Activated gamma-delta T cell treated with anti-CD3 and anti-CD28 coated beads, Interleukin-2, amount 50 U/mL, for 16 hours (primary cell): Measurements from ENCODE around the gene SLC45A3.
"Not testable (repeated sequence)": the region's sequence is repeated elsewhere in the genome, so short reads cannot be mapped to it uniquely, and the experiment has no call there.

Source experiments
- DNase-seq: peaks from one replicate; pipeline ENCODE4 v3.0.0-alpha.2; 2020; ENCODE audit warnings: low read depth

The SLC45A3 gene

DNA sequence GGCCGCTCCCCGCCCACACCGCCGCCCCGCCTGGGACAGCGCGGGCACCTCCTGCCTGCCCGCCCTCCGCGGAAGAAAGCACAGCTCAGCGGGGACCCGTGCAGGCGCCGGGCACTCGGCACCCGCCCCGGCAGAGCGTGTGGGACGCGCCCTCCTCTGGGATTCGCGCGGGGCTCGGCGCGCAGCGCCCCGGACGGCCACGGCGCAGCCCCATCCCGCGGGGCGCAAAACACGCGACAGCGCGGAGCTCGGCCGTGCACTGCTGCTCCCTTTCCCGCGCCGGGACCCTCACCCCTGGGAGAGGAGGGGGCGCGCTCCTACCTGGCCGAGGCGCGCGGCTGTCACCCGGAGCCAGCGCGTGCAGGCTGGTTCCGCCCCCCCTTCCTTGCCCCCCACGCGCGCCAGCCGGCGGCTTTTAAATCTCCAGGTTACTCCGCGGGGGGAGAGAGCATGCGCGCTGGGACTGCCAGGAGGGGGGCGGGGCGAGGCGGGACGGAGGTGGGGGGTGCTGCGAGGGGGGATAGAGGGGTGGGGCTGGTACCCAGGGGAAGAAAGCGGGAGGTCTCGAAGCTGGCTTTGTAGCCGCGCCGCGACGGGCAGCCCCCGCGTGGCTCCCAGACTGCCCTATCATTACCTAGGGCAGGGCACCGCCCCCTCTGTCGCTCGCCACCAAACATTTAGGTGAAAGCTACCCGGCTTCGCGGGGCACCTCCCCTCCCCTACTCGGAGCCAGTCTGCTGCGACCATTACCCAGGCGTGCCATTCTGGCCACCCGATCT is at the start of gene SLC45A3:
Gene SLC45A3, minus strand, starts transcription at position 437 of the 779 bp plus-strand sequence. CDS start 15,853 bp downstream, outside the sequence.
- DNase-seq, result peak; percentile 3

DNA sequence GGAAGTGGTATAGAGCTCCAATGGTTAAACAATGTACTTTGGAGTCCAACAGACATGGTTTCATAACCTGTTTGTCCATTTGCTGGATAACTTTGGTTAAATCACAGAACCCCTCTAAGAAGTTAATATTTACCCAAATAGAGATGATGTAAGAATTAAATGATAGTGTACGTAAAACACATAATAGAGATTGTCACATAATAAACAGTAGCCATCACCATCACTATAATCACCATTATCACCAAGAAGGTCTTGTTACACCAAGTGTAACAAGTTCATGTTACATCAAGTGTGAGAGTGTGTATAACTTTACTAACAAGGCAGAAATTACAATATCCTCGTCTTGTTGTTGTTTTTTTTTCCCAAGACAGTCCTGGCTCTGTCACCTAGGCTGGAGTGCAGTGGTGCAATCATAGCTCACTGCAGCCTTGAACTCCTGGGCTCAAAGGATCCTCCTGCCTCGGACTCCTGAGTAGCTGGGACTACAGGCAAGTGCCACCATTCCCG is 46.4 kb upstream of the SLC45A3 start:
- DNase-seq, result no peak

GRCh38 chr1:205725514-205725913 is 45.2 kb upstream of the SLC45A3 start:
- DNase-seq, result no peak

GRCh38 chr1:205720740-205721139 is 40.4 kb upstream of the SLC45A3 start:
- not testable (repeated sequence) for DNase-seq

DNA sequence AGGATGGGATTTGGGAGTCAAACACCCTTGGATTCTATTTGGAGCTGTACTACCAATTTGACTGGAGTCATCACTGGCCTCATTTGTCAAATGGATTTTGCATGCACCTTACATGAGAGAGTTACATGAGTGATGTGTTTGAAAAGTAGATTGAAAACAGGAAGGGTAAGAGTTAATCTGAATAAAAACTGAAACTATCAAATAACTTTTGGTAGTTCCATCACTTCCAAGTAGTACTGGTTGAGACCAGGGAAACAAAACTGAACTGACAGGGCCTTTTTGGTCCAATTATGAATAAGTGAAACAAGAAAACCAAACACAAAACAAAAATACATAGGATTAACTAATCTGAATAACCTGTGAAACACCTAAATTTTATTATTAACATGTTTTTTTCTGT is 39.5 kb upstream of the SLC45A3 start:
- no peak for DNase-seq

DNA sequence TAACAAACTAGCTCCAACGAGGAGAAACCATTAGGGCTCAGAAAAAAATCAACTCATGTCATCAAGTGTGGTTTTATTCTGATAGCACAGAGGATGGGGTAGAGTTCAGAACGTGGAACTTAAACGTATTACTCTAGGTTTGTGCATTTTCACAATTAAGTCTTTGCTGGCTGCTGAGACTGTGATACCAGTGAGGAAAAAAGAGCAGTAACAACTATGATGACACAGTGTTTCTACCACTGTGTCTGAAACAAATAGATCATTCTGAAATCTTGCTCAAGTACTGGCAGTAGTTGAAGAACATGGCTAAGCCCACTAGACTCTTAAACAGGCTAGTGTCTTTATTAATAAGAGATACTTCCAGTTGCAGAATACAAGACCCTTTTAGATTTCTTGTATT is 38.7 kb upstream of the SLC45A3 start:
- no peak for DNase-seq

- no peak for DNase-seq
Measured at GRCh38 chr1:205716371-205717132, 36.2 kb upstream of the SLC45A3 start.

- DNase-seq, result no peak
Measured at GRCh38 chr1:205715628-205716027, 35.3 kb upstream of the SLC45A3 start.

DNA sequence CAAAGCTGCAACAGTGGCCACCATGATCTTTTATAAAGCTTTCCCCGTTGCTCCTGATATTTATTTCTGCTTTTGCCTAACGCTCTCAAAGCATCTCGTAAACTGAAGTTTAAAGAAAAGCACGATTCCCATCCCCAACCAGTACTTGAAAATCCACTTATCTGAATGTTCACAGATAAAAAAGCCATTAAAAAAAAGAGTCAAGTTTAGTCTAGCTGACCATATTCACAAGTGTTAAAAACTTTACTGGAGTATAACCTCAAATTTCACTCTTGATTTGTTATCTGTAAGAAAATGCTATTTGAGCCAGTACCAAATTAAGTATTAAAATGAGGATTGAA is 34.6 kb upstream of the SLC45A3 start:
- no peak for DNase-seq

GRCh38 chr1:205714190-205714905 is 34.0 kb upstream of the SLC45A3 start:
- DNase-seq, result no peak

DNA sequence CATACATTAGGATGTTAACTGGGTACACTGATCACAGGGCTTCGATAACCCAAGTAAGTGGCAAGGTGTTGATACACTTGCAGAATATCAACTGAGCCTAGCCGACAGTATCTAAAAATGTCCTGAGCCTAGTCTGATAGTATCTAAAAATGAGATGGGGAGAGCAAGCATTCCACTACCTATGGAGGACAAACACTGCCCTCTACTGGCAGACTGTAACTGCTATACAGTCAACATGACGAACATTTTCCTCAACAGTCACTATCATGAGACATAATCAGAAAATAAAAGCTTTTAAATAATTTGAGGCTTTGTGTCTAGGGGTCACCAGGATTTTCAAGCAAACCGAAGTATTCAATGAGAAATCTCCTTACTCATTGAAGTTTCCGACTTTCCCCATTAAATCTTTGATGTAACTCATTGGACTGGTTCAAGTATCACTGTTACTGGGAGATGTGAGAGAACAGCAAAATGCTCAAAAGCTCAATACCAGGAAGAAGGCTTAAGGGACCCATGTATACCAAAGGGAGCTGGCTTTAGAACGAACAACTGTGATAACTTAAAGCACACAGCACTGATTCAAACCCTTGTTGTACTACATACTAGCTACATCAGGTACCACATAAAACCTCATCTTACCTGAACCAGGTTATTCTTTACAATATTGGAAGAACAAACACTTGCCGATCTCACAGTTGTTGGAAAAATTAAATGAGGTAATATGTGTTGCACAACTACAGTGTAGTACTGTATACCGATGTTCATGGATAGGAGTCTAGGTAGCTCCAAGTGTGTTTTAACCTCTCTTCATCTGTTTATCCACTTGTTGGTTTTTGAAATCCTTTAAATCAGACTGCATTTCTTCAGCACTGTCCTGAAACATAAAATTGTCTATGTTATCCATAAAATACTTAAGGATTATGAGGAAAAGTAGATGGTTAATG is 31.1 kb upstream of the SLC45A3 start:
- peak; percentile 53 for DNase-seq

DNA sequence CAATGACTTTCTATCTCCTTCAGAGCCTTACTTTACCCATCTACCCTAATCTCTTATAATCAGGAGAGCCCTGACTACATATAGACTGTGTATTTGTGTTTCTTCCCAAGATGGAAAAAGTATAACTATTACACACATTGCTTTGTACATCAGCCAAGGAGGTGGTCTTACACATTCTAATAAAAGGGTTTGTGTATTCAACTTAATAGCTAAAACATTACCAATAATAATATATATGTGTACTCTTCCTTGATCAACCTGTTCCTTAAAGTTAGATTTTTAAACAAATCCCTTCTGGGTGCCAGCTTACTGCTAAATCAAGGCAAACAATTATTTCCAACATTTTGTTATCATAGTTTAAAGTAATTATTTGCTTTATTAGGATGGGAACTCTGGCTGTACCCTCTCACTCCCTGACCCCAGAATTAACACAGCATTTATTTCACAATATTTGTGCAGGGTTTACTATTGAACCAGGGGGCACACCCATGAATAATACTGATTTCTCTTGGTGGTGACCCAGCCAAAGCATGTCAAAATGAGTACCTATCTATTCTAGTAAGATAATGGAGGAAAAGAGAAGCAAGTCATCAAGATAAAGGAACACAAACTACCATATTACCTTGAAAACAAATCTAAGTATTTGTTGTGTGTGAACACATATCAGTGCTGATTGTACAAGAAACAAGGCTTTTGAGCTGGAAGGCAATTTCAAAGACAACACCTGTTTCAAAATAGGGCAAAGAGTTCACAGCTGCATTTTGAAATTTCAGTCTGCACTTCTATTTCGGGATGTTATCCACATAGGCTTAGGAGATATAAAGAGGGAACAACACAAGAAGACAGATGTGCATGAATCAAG is 30.1 kb upstream of the SLC45A3 start:
- DNase-seq, result no peak

DNA sequence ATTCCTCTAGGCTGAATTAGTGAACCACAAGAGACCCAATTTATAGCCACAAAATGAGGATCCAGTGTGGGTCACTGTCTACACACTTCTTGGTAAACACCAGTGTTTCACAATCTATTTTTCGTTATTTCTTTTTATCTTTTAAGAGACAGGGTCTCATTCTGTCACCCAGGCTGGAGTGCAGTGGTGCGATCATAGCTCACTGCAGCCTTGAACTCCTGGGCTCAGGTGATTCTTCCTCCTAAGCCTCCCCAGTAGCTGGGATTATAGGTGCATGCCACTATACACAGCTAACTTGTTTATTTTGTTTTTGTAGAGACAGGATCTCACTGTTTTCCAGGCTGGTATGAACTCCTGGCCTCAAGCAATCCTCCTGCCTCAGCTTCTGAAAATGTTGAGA is 29.3 kb upstream of the SLC45A3 start:
- DNase-seq, result no peak

GRCh38 chr1:205709059-205709398 is 28.7 kb upstream of the SLC45A3 start:
- no peak for DNase-seq

DNA sequence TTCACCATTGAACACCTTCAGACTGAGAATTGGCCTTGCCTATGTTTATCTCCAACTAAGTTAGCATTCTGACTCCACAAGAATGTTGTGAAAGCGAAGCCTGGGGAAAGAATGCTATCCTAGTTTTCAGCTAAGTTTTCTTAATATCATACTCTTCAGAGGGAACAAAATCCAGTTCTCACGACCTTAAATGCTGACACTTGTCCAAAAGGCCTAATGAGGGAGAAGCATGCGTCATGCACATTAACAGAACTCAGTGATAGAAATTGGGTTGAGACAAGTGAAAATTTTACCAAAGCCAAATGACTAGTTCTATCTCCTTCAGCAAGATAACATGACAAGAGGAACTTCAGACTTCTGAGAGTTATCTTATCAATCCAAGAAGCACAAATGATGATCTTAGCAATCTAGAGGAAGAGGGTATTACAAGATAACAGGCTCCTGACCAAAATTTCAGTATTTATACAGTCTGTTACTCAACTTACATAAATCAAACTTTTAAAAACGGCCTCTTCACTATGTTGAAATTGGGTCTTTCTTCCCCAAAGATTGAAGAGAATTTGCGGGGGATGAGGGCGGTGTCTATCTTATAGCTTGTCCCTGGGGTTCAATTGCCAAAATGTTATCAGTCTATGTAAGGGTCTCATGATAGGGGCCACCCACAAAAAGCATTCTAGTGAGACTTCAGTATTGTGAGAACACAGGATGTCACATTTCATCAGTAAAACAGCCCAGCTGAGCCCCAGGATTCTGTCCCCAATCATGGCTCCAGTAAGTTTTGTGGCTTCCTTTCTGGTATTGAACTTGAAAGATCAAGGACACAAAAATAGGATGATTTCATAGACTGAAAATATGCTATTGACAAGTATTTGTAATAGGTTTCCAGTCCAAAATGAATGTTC is 26.5 kb upstream of the SLC45A3 start:
- DNase-seq, result no peak

DNA sequence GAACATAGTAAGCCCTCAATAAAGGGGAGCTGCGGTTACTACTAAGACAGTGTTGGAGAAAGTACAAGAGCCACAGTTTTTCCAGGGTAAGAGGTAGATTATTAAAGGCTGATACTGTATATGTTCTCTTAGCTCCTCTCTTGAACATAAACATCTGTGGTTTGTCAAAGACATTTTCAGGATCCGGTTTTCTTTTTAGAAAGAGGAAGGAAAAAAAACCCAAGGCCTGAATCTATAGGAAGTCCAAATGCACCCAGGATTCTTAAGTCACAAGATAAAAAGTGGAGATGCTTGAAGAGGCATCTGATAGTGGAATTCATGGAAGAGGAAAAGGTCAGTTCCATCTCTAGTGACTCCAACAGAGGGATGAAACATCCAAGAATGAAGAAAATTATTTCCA is 24.6 kb upstream of the SLC45A3 start:
- DNase-seq, result no peak

DNA sequence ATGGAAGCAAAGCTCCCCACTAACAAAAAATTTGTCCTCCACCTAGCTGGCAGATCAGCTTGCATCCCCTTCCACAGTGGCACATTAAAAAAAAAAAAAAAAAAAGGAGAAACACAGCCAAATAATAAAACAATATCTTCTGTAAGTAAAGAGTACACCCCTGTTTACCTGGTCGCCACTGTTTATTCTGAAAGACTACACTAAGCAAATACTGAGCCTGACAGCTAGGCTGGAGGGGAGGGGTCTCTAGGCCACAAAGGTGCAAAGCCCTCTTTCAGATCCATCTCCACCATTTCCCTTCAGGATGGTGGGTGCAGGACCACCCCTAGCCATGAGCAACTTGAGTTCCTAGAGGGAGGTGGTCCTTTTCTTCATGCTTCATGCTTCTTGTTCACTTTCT is 22.8 kb upstream of the SLC45A3 start:
- DNase-seq, result no peak

- no peak for DNase-seq
Measured at GRCh38 chr1:205701891-205702290, 21.6 kb upstream of the SLC45A3 start.

DNA sequence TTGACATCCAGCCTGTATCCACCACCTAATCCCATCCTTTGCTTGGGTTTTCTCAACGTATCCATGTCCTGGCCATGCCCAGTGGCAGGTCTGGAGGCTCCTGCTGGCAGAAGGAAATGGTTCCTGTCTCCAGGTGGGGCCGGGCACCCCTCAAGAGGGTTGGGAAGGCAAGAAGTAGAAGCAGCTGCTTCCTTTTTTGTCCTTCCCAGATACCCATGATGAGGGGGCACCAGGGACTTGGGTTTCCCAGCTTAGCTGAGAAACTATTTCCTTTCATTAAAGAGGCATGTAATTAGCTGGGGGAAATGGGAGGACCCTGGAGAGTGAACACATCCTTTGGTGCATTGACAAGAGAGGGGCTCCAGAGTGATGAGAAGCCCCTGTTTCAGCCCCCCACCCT is 21.1 kb upstream of the SLC45A3 start:
- no peak for DNase-seq
